GM23338 (cell line): ENCODE data around the gene OPTC. TPM values are rescaled to one million over a fixed set of nuclear protein-coding genes. Genes with fewer than 3 reads are reported as not detected.
A peak's percentile ranks its signal among the peaks of the same experiment; 100 is the strongest.

ENCODE experiments used
- ATAC-seq: fragments of 200-7000 bp; cut with Tn5 transposase; 3 replicates; pipeline ENCODE4 v1.9.1; 2020
- DNase-seq: peaks from one replicate; pipeline ENCODE4 v3.0.0-alpha.2; 2015; ENCODE audit warnings: low spot score
- H2AFZ ChIP-seq: fragments of 200-600 bp; sonication (generic); 2 replicates; pipeline ENCODE4 v1.8.0; 2016; ENCODE audit warnings: antibody characterized with exemption, mild to moderate bottlenecking, moderate library complexity
- H3F3A ChIP-seq: fragments of 200-600 bp; sonication (generic); replicated peaks from 2 replicates; pipeline ENCODE4 v1.8.0; 2017; ENCODE audit warnings: antibody characterized with exemption, mixed run types, low read depth
- H3K27ac ChIP-seq: fragments of 200-600 bp; sonication (generic); 2 replicates; pipeline ENCODE4 v1.6.1; 2016; ENCODE audit warnings: low read depth
- H3K27me3 ChIP-seq: fragments of 200-600 bp; sonication (generic); 2 replicates; pipeline ENCODE4 v1.8.0; 2016; ENCODE audit warnings: mild to moderate bottlenecking, mixed run types, moderate library complexity; ENCODE audit not compliant: insufficient read depth
- H3K36me3 ChIP-seq: fragments of 200-600 bp; sonication (generic); 2 replicates; pipeline ENCODE4 v1.8.0; 2016; ENCODE audit warnings: mild to moderate bottlenecking; ENCODE audit not compliant: insufficient read depth
- H3K4me1 ChIP-seq: fragments of 200-600 bp; sonication (generic); 2 replicates; pipeline ENCODE4 v1.8.0; 2016; ENCODE audit warnings: mild to moderate bottlenecking, moderate library complexity; ENCODE audit not compliant: insufficient read depth
- H3K4me2 ChIP-seq: fragments of 200-600 bp; sonication (generic); 2 replicates; pipeline ENCODE4 v1.7.1; 2017; ENCODE audit warnings: mixed run types
- H3K4me3 ChIP-seq: fragments of 200-600 bp; sonication (generic); 2 replicates; pipeline ENCODE4 v1.6.1; 2016; ENCODE audit warnings: mixed run types
- H3K79me2 ChIP-seq: fragments of 200-600 bp; sonication (generic); replicated peaks from 2 replicates; pipeline ENCODE4 v1.8.0; 2017; ENCODE audit warnings: mild to moderate bottlenecking; ENCODE audit not compliant: insufficient read depth
- H3K9me2 ChIP-seq: fragments of 200-600 bp; sonication (generic); 2 replicates; pipeline ENCODE4 v1.8.0; 2017; ENCODE audit not compliant: insufficient read depth
- H4K20me1 ChIP-seq: fragments of 200-600 bp; sonication (generic); replicated peaks from 2 replicates; pipeline ENCODE4 v1.8.0; 2017; ENCODE audit warnings: mild to moderate bottlenecking; ENCODE audit not compliant: insufficient read depth
- H3K27ac Mint-ChIP-seq: 2 replicates; pipeline ENCODE4 v1.8.0; 2020; ENCODE audit warnings: inconsistent platforms, mild to moderate bottlenecking, moderate library complexity, mixed read lengths
- H3K27me3 Mint-ChIP-seq: 3 replicates; pipeline ENCODE4 v1.8.0; 2022; ENCODE audit warnings: low read depth, mild to moderate bottlenecking, moderate library complexity, mixed read lengths, inconsistent platforms; ENCODE audit not compliant: insufficient read depth, poor library complexity
- H3K36me3 Mint-ChIP-seq: 3 replicates; pipeline ENCODE4 v1.8.0; 2021; ENCODE audit warnings: low read depth, mild to moderate bottlenecking, inconsistent platforms, moderate library complexity, mixed read lengths
- H3K4me1 Mint-ChIP-seq: 3 replicates; pipeline ENCODE4 v1.8.0; 2020; ENCODE audit warnings: mild to moderate bottlenecking, inconsistent platforms, mixed read lengths
- H3K4me3 Mint-ChIP-seq: 3 replicates; pipeline ENCODE4 v1.8.0; 2021; ENCODE audit warnings: moderate library complexity, mild to moderate bottlenecking, inconsistent platforms, mixed read lengths
- H3K9me3 Mint-ChIP-seq: 3 replicates; pipeline ENCODE4 v1.8.0; 2020; ENCODE audit warnings: moderate library complexity, mild to moderate bottlenecking, inconsistent platforms, mixed read lengths
- CTCF ChIP-seq, 2 experiments: fragments of 200-600 bp in 1 of 2; sonication (generic) in 1 of 2; conservative IDR thresholded peaks; 2 replicates each; pipeline versions ENCODE4 v1.5.1 to v1.6.1; 2016 to 2017; ENCODE audit warnings: antibody characterized with exemption in 2 of 2, low read depth in 2 of 2, mild to moderate bottlenecking in 2 of 2, moderate library complexity in 1 of 2
- ETS1 ChIP-seq: IDR thresholded peaks from 2 replicates; pipeline ENCODE4 v1.6.1; 2016; ENCODE audit warnings: antibody characterized with exemption
- EZH2 ChIP-seq: fragments of 200-600 bp; sonication (generic); IDR thresholded peaks from one replicate; pipeline ENCODE4 v1.8.0; 2017; ENCODE audit warnings: antibody characterized with exemption, mild to moderate bottlenecking, low read depth; ENCODE audit not compliant: unreplicated experiment
- EZH2phosphoT487 ChIP-seq: fragments of 200-600 bp; sonication (generic); IDR thresholded peaks from one replicate; pipeline ENCODE4 v1.8.1; 2018; ENCODE audit warnings: antibody characterized with exemption; ENCODE audit not compliant: unreplicated experiment
- JUNB ChIP-seq: IDR thresholded peaks from one replicate; pipeline ENCODE4 v1.6.1; 2016; ENCODE audit warnings: antibody characterized with exemption; ENCODE audit not compliant: unreplicated experiment
- NANOG ChIP-seq: IDR thresholded peaks from 2 replicates; pipeline ENCODE4 v1.6.1; 2016; ENCODE audit warnings: antibody characterized with exemption, borderline replicate concordance
- POLR2AphosphoS5 ChIP-seq: IDR thresholded peaks from 2 replicates; pipeline ENCODE4 v1.6.1; 2016; ENCODE audit warnings: antibody characterized with exemption, low read depth
- STAT1 ChIP-seq: IDR thresholded peaks from one replicate; pipeline ENCODE4 v1.6.1; 2016; ENCODE audit warnings: antibody characterized with exemption; ENCODE audit not compliant: unreplicated experiment
- ZNF114 ChIP-seq: fragments of 250-450 bp; sonication (Bioruptor Pico); IDR thresholded peaks from 2 replicates; pipeline ENCODE4 v1.5.0; 2020; ENCODE audit warnings: mild to moderate bottlenecking, moderate library complexity
- ZNF331 ChIP-seq: fragments of 250-450 bp; sonication (Bioruptor Pico); IDR thresholded peaks from 2 replicates; pipeline ENCODE4 v1.5.0; 2020; ENCODE audit warnings: low read depth, mild to moderate bottlenecking, moderate library complexity
- ZNF462 ChIP-seq: fragments of 250-450 bp; sonication (Bioruptor Pico); IDR thresholded peaks from 2 replicates; pipeline ENCODE4 v1.5.0; 2020; ENCODE audit warnings: mild to moderate bottlenecking, moderate library complexity
- polyA plus RNA-seq: library from polyadenylated mRNA; unstranded; fragments of >200 nt; fragmentation: Nextera tagmentation; extraction: Ambion mirVana; gene quantifications from 2 replicates; pipeline ENCODE4 v1.2.1, GENCODE V29; 2016
- total RNA-seq: library from RNA; depleted of rRNA; stranded (reverse); fragments of >200 nt; shearing (Covaris generic); gene quantifications from 2 replicates; pipeline ENCODE4 v1.2.3, GENCODE V29; 2014

OPTC gene
- total and polyA plus RNA-seq, 2 experiments from 2014 or later: 0.50 to 1.0 TPM

GRCh38 chr1:203475012-203475981 lies 18.7 kb upstream of the OPTC start, which contains the start of gene PRELP:
TSS of gene PRELP (plus strand) at chr1:203475806. CDS start at chr1:203483185, 7,379 bp downstream.
- H3K79me2 ChIP-seq: no peaks in the 10 kb centered on the region
- no peak for TF ChIP-seq ZNF331 (CRISPR knock-in tag)
- peak in 1 of 2 experiments; percentile 23; a peak in 1 of 4 replicates for TF ChIP-seq CTCF (conservative IDR thresholded peaks at IDR 0.05; ENCODE audit: low read depth in 2 of 2)
- ATAC-seq (peak; percentile 94), DNase-seq (peak; percentile 85)
- peaks cover 6% of the 10 kb centered on the region; the same call in 1 of the 2 replicates for H3K4me1 ChIP-seq
- H3K36me3 Mint-ChIP-seq: no peaks in the 10 kb centered on the region
- H3K4me1 Mint-ChIP-seq: peaks cover 20% of the 10 kb centered on the region
- H3K27me3 Mint-ChIP-seq: peaks cover 5% of the 10 kb centered on the region
- H3K27me3 ChIP-seq: no peaks in the 10 kb centered on the region
- H2AFZ ChIP-seq: peak within 1 kb of the TSS; percentile 85; the same call in 1 of the 2 replicates
- H3K36me3 ChIP-seq: no peaks in the 10 kb centered on the region
- no peaks in the 10 kb centered on the region for H4K20me1 ChIP-seq
- no peaks in the 10 kb centered on the region for H3F3A ChIP-seq
- H3K27ac ChIP-seq: no peak within 1 kb of the TSS
- no peaks in the 10 kb centered on the region for H3K9me3 Mint-ChIP-seq
- H3K27ac Mint-ChIP-seq: no peak within 1 kb of the TSS
- no peaks in the 10 kb centered on the region for H3K9me2 ChIP-seq
- peak within 1 kb of the TSS; percentile 52; the same call in 2 of the 3 replicates for H3K4me3 Mint-ChIP-seq
- H3K4me3 ChIP-seq: peak within 1 kb of the TSS; percentile 38; the same call in 1 of the 2 replicates
- peak within 1 kb of the TSS; percentile 67; the same call in 1 of the 2 replicates for H3K4me2 ChIP-seq

DNA sequence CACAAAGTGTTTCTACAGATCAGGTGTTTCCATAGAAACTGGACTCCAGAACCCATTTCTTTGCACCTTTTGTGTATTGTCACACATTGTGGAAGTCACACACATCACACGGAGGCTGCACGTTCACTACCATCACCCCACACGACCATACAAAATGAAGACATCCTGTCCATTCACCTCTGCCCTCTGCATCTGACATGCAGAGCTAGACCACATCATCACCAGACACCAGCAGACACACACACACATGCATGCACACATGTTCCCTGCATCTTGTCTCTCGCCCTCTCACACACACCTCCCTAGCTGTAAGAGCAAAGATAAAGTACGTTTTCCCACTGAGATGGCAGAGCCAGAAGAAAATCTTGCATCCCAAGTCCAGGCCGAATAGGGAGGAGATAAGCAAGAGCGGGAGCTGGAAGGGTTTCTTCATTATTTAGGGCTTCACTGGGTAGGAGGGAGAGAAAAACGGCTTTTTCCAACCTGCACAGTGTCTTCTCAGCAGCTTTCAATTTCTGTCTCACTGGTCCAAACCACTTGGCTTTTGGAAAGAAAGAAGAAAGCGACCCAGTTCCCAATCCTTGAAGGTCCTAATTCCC lies 17.6 kb upstream of the OPTC start:
- H3K27ac ChIP-seq: no peak overlapping the region
- H3K4me2 ChIP-seq: no peak overlapping the region
- H3K27me3 ChIP-seq: no peaks in the 10 kb centered on the region
- H3K4me1 ChIP-seq: peaks cover 6% of the 10 kb centered on the region; the same call in 1 of the 2 replicates
- H3K27me3 Mint-ChIP-seq: peaks cover 5% of the 10 kb centered on the region
- no peak overlapping the region for H3K27ac Mint-ChIP-seq
- H3K36me3 Mint-ChIP-seq: no peaks in the 10 kb centered on the region
- ATAC-seq: no peak
- H3K4me1 Mint-ChIP-seq: peaks cover 28% of the 10 kb centered on the region
- H2AFZ ChIP-seq: no peak overlapping the region
- H3K4me3 ChIP-seq: no peak overlapping the region
- H3K79me2 ChIP-seq: no peaks in the 10 kb centered on the region
- H3K9me2 ChIP-seq: no peaks in the 10 kb centered on the region
- no peaks in the 10 kb centered on the region for H3K36me3 ChIP-seq
- no peak overlapping the region for H3K4me3 Mint-ChIP-seq
- H3K9me3 Mint-ChIP-seq: no peaks in the 10 kb centered on the region
- no peak for DNase-seq
- H4K20me1 ChIP-seq: no peaks in the 10 kb centered on the region
- no peaks in the 10 kb centered on the region for H3F3A ChIP-seq
- no peak for TF ChIP-seq EZH2phosphoT487
- TF ChIP-seq ZNF462 (CRISPR knock-in tag): no peak
- TF ChIP-seq STAT1: no peak
- TF ChIP-seq JUNB: no peak
- no peak for TF ChIP-seq NANOG
- no peak for TF ChIP-seq ETS1
- TF ChIP-seq ZNF114: no peak
- TF ChIP-seq POLR2AphosphoS5: no peak
- no peak for TF ChIP-seq EZH2
